Psoas muscle (tissue), 8 donors: Measurements from ENCODE around the gene TMEM203. TPM values are rescaled to one million over a fixed set of nuclear protein-coding genes. Genes with fewer than 3 reads are reported as not detected.
A peak's percentile ranks its signal among the peaks of the same experiment; 100 is the strongest.

ENCODE experiments used
- ATAC-seq, 4 donors: fragments of 200-7000 bp; cut with Tn5 transposase; one replicate each; pipeline ENCODE4 v1.9.1; 2020; ENCODE audit warnings: moderate library complexity in 3 of 4, mild to moderate bottlenecking in 2 of 4
- DNase-seq, 2 donors: peaks; one replicate each; pipeline ENCODE4 v3.0.0-alpha.2; 2020
- H3K27ac ChIP-seq: fragments of 200-600 bp; one replicate; pipeline ENCODE4 v1.8.0; 2022
- H3K27me3 ChIP-seq, 3 donors: fragments of 200-600 bp in 1 of 3; one replicate each; pipeline versions ENCODE4 v1.6.1 to v1.8.0; 2013 to 2022; ENCODE audit warnings: low read length in 2 of 3, mild to moderate bottlenecking in 2 of 3, moderate library complexity in 1 of 3; ENCODE audit not compliant: insufficient read depth in 3 of 3
- H3K36me3 ChIP-seq, 2 donors: fragments of 200-600 bp in 1 of 2; one replicate each; pipeline versions ENCODE4 v1.6.1 to v1.8.0; 2013 to 2022; ENCODE audit warnings: low read depth in 1 of 2, mild to moderate bottlenecking in 1 of 2, moderate library complexity in 1 of 2; ENCODE audit not compliant: insufficient read depth in 1 of 2
- H3K4me1 ChIP-seq: fragments of 200-600 bp; one replicate; pipeline ENCODE4 v1.8.0; 2022
- H3K4me3 ChIP-seq: fragments of 200-600 bp; one replicate; pipeline ENCODE4 v1.8.0; 2022; ENCODE audit warnings: mild to moderate bottlenecking
- H3K9me3 ChIP-seq: fragments of 200-600 bp; one replicate; pipeline ENCODE4 v1.8.0; 2022
- WGBS, 3 donors: extraction: QIAGEN DNeasy Blood & Tissue Kit; methylation state at CpG; one replicate each; pipeline versions ENCODE4 v1.1.6 to v1.1.7; 2013; 5-methylcytosine and 5-hydroxymethylcytosine counted together
- intact Hi-C, 2 donors: fragments of 100-400 bp; cut with DNase I; formaldehyde crosslinking; loops; one replicate each; pipeline versions ENCODE4 v1.11.0 to v1.14.2; 2022
- polyA plus RNA-seq, 3 donors: library from polyadenylated mRNA; stranded (reverse); fragments of 200-250 nt; gene quantifications; one replicate each; pipeline ENCODE4 v1.2.3, GENCODE V29; 2013
- total RNA-seq, 4 donors: library from RNA; stranded (reverse); fragmentation: NEBNext Ultra II Directional in 2 of 4; extraction: Animal tissue kit (Norgen Biotek cat#: 25700) in 2 of 4; gene quantifications; one replicate each; pipeline versions ENCODE4 v1.2.1 to v1.2.4, GENCODE V29; 2021 to 2023
- TF ChIP-seq, protein P1 (sequence below): fragments of 200-600 bp; IDR thresholded peaks from one replicate; pipeline ENCODE4 v1.8.0; 2022; ENCODE audit warnings: antibody characterized with exemption
- donor health status: healthy with polysubstance abuse.
- donor health status: DM: no; HTN: no; CAD: no; lungs with moderate emphysema.
- donor health status: Bipolar disorder and iron deficiency.
- donor health status: healthy.
- donor health status: DM: yes; HTN: yes; CAD: no.
- donor health status: DM: no; HTN: no; CAD: no.
- donor health status: DM: no; HTN: no; CAD: no.
- donor health status: DM: yes; HTN: yes; CAD: no.

The TMEM203 gene
- total and polyA plus RNA-seq, 7 donors, result 30.6 to 71.6 (median 36.9) TPM

DNA sequence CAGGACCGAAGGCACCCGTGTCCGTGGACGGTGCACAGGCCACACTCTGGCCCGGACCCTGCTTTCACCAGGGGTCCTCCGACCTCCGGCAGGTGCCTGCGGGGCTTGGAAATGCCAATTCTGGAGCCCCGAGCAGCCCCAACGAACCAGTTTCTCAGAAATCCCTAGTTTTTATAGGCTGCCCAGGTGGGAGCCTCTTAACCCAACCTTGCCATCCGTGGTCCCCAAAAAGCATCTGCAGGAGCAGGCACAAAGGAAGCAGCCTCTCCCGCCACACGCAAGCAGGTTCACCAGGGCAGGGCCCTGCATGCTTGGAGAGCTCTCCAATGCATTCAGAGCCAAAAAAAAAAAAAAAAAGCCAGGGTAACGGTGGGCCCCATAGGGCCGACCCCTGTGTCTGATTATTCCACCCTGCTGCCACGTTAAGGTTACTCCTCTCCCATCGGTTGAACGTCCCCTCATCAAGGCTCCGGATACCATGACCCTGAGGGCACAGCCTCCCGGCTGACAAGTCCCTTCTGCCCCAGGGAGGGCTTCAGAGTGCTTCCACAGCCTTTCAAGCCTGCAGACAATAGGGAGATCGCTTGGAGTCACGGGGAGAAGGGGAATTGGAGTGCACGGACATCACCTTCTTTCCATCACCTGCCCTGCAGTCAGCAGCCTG lies 4.1 kb downstream of the TMEM203 start:
- peak overlapping the region; percentile 90 for H3K4me3 ChIP-seq
- WGBS, 3 donors, result 15 to 16% (median 16%) methylated on average over 23 of the region's 23 CpGs
- peak overlapping the region; percentile 86 for H3K27ac ChIP-seq
- H3K9me3 ChIP-seq, result no peaks in the 10 kb centered on the region
- peaks cover 66% of the 10 kb centered on the region for H3K4me1 ChIP-seq
- H3K36me3 ChIP-seq, result no peaks in the 10 kb centered on the region
- ATAC-seq (no peak), DNase-seq (no peak)
- TF ChIP-seq, protein P1, sequence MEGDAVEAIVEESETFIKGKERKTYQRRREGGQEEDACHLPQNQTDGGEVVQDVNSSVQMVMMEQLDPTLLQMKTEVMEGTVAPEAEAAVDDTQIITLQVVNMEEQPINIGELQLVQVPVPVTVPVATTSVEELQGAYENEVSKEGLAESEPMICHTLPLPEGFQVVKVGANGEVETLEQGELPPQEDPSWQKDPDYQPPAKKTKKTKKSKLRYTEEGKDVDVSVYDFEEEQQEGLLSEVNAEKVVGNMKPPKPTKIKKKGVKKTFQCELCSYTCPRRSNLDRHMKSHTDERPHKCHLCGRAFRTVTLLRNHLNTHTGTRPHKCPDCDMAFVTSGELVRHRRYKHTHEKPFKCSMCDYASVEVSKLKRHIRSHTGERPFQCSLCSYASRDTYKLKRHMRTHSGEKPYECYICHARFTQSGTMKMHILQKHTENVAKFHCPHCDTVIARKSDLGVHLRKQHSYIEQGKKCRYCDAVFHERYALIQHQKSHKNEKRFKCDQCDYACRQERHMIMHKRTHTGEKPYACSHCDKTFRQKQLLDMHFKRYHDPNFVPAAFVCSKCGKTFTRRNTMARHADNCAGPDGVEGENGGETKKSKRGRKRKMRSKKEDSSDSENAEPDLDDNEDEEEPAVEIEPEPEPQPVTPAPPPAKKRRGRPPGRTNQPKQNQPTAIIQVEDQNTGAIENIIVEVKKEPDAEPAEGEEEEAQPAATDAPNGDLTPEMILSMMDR, result no peak
- H3K27me3 ChIP-seq, result no peaks in the 10 kb centered on the region
- intact Hi-C loops, result no loop called here

DNA sequence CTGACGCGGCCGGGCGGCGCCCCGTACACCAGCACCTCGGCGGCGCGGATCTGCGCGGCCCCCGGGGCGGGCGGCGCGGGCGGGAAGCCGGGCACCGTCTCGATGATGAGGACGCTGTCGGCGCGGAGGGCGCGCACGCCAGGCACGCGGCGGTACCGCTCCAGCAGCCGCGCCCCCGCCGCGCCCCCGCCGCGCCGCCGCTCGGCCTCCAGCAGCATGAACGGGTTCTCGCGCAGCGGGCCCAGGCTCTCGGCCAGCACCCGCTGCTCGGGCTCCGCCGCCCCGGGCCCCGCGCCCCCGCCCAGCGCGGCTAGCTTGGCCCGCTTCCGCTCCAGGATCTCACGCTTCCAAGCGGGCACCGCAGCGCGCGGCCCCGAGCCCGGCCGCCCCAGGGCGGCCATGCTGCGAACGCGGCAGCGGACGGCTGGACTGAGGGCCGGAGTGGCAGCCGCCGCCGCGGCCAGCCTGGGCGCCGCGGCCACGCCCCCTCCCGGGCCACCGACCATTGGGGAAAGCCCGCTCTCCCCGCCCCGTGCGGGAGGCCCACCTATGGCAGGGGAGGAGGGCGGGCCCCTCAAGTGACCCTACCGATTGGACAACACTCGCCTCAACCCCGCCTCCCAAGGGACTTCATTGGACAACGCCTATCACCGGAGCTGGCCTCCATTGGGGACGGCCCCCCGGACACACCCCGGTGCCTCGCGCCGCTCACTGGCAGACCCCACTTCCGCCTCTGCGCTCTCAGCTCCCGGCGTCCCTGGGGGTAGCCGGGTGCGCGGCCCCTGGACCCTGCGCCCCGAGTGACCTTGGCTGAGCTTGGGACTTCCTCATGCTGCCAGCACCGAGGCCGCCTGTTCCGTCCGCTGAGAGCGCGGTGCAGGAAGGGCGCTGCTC lies 4.9 kb downstream of the TMEM203 start, which contains the start of gene TPRN:
Gene TPRN, minus strand, starts transcription at position 431 of the 894 bp plus-strand sequence. Its CDS starts 30 bp downstream, at position 401.
- intact Hi-C loops, result no loop called here
- TF ChIP-seq, protein P1, result no peak
- DNase-seq (peak; percentile 100), ATAC-seq (peak; percentile 97 to 99 (median 98))
- H3K27ac ChIP-seq, result peak within 1 kb of the TSS; percentile 86
- H3K27me3 ChIP-seq, result no peaks in the 10 kb centered on the region
- H3K9me3 ChIP-seq, result no peaks in the 10 kb centered on the region
- peaks cover 62% of the 10 kb centered on the region for H3K4me1 ChIP-seq
- H3K36me3 ChIP-seq, result no peaks in the 10 kb centered on the region
- peak within 1 kb of the TSS; percentile 90 for H3K4me3 ChIP-seq
- 0 to 1% (median 0%) methylated on average over 38 to 117 of the region's 118 CpGs for WGBS, 3 donors

DNA sequence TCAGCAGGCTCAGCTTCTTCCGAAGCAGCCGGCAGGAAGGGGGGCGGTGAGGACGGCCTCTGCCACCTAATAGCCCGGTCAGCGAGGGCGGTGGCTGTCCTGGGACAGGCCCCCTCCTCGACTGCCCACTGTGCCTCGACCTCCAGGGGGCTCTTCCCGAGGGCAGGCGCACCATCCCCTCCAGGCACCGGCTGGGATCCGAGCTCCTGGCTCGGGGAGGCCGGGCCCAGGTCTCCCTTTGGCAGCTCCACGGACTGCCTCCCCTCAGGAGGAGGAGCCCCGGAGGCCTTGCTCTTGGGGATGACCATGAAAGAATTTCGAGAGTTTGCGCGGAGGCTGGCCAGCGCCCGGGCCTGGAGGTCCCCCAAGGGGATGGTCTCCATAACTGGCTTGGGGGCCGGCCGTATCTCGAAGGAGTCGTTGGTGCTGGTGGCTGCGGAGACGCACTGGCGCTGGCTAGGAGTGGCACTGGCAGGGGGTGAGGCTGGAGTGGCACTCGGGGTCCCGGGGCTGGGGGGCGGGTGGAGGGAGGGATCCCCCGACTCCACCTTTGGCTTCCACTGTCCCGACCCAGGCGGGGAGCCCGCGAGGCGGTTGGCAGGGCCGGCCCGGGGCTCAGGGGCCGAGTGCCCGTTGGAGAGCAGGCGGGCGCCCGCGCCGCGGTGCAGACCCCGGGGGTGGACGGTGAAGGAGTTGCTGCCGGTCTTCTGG lies 5.9 kb downstream of the TMEM203 start:
- Histone ChIP-seq H3K4me1 (peaks cover 62% of the 10 kb centered on the region), H3K9me3 (no peaks in the 10 kb centered on the region), H3K36me3 (no peaks in the 10 kb centered on the region), H3K27me3 (no peaks in the 10 kb centered on the region), H3K4me3 (peak overlapping the region; percentile 90), H3K27ac (peak overlapping the region; percentile 23)
- DNase-seq, result no peak
- 13 to 19% (median 13%) methylated on average over 37 to 51 of the region's 51 CpGs for WGBS, 3 donors
- TF ChIP-seq, protein P1, result no peak
- ATAC-seq, result no peak
- intact Hi-C loops, result no loop called here

DNA sequence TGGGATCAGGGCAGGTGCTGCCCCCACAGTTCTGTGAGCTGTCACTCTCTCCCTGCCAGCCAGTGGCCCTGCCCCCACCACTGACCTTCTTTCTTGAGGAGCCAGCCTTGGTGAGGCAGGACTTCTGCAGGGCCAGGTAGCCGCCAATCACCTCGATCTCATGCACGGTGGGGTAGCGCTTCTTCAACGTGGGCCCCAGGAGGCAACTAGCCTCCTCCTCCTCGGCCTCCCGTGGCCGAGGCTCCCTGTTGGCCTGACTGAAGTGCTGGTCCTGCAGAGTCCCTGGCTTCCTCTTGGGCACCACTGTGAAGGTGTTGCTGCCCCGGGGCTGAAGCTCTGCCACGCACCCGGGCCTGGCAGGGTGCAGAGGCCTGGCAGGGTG lies 6.6 kb downstream of the TMEM203 start:
- TF ChIP-seq, protein P1, result no peak
- Histone ChIP-seq H3K36me3 (no peaks in the 10 kb centered on the region), H3K27ac (no peak overlapping the region), H3K4me1 (peaks cover 62% of the 10 kb centered on the region), H3K9me3 (no peaks in the 10 kb centered on the region), H3K4me3 (peak overlapping the region; percentile 90), H3K27me3 (no peaks in the 10 kb centered on the region)
- intact Hi-C loops, result no loop called here
- ATAC-seq (no peak), DNase-seq (no peak)
- 70 to 77% (median 71%) methylated on average over 11 of the region's 11 CpGs for WGBS, 3 donors
